ENCODE results near the gene TMF1.

DNA sequence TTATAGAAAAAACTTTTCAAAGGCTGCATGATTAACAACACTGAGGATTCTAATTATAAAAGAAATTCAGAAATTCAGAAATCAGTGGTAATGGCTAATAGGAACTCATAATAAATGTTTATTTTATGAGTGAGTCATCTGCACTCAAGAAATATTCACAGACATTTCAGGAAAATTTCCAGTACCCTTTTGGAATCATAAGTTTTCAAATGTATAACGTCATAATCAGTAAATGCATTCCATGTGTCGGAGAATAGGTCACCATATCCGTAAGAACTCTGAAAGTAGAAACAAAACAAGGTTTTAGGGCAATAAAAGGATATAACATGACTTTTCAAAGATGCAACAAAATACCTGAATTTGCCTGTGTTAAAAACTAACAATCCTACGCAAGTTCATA lies 63.4 kb downstream of the TMF1 start:
- TF ChIP-seq EZH2 (IDR thresholded peaks at IDR 0.05; ENCODE audit: low read depth, unreplicated experiment) (no peak), POLR2AphosphoS5 (IDR thresholded peaks at IDR 0.05; ENCODE audit: low read depth) (no peak), CREB1 (CRISPR knock-in tag; IDR thresholded peaks at IDR 0.05; ENCODE audit: low read depth) (no peak), EZH2phosphoT487 (IDR thresholded peaks at IDR 0.05; ENCODE audit: unreplicated experiment) (no peak)
- TF ChIP-seq, protein P1, sequence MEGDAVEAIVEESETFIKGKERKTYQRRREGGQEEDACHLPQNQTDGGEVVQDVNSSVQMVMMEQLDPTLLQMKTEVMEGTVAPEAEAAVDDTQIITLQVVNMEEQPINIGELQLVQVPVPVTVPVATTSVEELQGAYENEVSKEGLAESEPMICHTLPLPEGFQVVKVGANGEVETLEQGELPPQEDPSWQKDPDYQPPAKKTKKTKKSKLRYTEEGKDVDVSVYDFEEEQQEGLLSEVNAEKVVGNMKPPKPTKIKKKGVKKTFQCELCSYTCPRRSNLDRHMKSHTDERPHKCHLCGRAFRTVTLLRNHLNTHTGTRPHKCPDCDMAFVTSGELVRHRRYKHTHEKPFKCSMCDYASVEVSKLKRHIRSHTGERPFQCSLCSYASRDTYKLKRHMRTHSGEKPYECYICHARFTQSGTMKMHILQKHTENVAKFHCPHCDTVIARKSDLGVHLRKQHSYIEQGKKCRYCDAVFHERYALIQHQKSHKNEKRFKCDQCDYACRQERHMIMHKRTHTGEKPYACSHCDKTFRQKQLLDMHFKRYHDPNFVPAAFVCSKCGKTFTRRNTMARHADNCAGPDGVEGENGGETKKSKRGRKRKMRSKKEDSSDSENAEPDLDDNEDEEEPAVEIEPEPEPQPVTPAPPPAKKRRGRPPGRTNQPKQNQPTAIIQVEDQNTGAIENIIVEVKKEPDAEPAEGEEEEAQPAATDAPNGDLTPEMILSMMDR (conservative IDR thresholded peaks at IDR 0.05; ENCODE audit: low read depth in 2 of 2), result no peak

Data from GM23338 (cell line).